Stimulated activated CD4-positive, alpha-beta T cell treated with anti-CD3 and anti-CD28 coated beads, Interleukin-4, amount 100 ng/mL, for 4 hours (primary cell): ENCODE data around the gene GLIS2.

ENCODE experiments used
- DNase-seq, 2 experiments: peaks; one replicate each; pipeline ENCODE4 v3.0.0-alpha.2; 2020

Gene GLIS2

GRCh38 chr16:4315186-4316107 lies at the start of gene GLIS2:
TSS of gene GLIS2 (plus strand) at chr16:4316067. CDS start at chr16:4332281, 16,214 bp downstream.
- DNase-seq: peak in 1 of 2 experiments; percentile 15

GRCh38 chr16:4266372-4266771 lies 49.5 kb upstream of the GLIS2 start:
- DNase-seq: no peak

GRCh38 chr16:4270091-4270490 lies 45.8 kb upstream of the GLIS2 start:
- no peak for DNase-seq

GRCh38 chr16:4270595-4270994 lies 45.3 kb upstream of the GLIS2 start:
- no peak for DNase-seq

- DNase-seq: peak; percentile 82 to 92
Measured at GRCh38 chr16:4271176-4272113, 44.4 kb upstream of the GLIS2 start.

- DNase-seq: peak in 1 of 2 experiments; percentile 64
Measured at GRCh38 chr16:4272114-4272956, 43.5 kb upstream of the GLIS2 start.

- peak; percentile 18 to 39 for DNase-seq
Measured at GRCh38 chr16:4273858-4274311, 42.0 kb upstream of the GLIS2 start.

- no peak for DNase-seq
Measured at GRCh38 chr16:4275861-4276260, 40.0 kb upstream of the GLIS2 start.

GRCh38 chr16:4277987-4278513 lies 37.8 kb upstream of the GLIS2 start:
- no peak for DNase-seq

GRCh38 chr16:4280625-4281024 lies 35.2 kb upstream of the GLIS2 start:
- no peak for DNase-seq

GRCh38 chr16:4283441-4283840 lies 32.4 kb upstream of the GLIS2 start:
- DNase-seq: no peak

GRCh38 chr16:4283939-4284338 lies 31.9 kb upstream of the GLIS2 start:
- DNase-seq: no peak

GRCh38 chr16:4285167-4285566 lies 30.7 kb upstream of the GLIS2 start:
- no peak for DNase-seq

- peak; percentile 71 to 82 for DNase-seq
Measured at GRCh38 chr16:4288148-4288921, 27.5 kb upstream of the GLIS2 start.

- DNase-seq: no peak
Measured at GRCh38 chr16:4290236-4290830, 25.5 kb upstream of the GLIS2 start.

- no peak for DNase-seq
Measured at GRCh38 chr16:4291699-4292098, 24.2 kb upstream of the GLIS2 start.

GRCh38 chr16:4293181-4293716 lies 22.6 kb upstream of the GLIS2 start:
- DNase-seq: no peak

- DNase-seq: no peak
Measured at GRCh38 chr16:4293822-4294457, 21.9 kb upstream of the GLIS2 start.

GRCh38 chr16:4295581-4295980 lies 20.3 kb upstream of the GLIS2 start:
- no peak for DNase-seq

- no peak for DNase-seq
Measured at GRCh38 chr16:4297480-4297879, 18.4 kb upstream of the GLIS2 start.
